ENCODE data around the gene PDK1.
"Not testable (repeated sequence)": the region's sequence is repeated elsewhere in the genome, so short reads cannot be mapped to it uniquely, and the experiment has no call there.

PDK1 gene

DNA sequence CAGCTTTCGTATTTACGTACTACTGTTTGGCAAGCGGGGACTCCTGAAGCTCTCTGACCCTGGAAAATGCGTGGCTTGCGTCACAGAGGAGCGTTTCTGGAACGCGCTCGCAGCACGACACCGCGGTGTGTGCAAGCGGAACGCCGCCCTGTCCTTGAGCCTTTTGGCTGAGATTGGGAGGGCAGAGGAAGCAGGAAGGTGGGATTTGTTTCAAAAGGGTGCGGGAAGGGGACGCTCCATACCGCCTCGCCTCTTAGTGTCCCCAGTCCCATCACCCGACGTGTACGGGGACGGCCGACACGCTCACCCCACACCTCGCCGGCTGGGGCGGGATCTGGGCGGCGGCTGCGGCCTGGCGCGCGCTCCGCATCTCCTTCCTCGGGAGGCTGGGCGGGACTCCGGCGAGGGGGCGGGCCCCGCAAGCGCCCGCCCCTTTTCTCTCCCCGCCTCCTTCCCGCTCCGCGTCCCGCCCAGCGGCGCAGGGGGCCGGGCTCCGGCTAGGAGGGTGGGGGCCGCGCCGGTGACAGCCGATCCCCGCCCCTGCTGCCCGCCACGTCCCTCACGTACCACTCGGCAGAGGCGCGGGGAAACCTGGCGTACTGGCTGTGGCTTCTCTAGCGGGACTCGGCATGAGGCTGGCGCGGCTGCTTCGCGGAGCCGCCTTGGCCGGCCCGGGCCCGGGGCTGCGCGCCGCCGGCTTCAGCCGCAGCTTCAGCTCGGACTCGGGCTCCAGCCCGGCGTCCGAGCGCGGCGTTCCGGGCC lies at the start of gene PDK1:
Gene PDK1 (plus strand): TSS at position 569 of the 762 bp plus-strand sequence. CDS start 61 bp downstream, at position 630.
- peak; percentile 89 for DNase-seq
- in situ Hi-C loops (cut with HindIII; ENCODE audit: low pct_ligation_motif_present, low pct_unique_long_range_greater_than_20kb, low sequenced_read_pairs) = no loop called here

DNA sequence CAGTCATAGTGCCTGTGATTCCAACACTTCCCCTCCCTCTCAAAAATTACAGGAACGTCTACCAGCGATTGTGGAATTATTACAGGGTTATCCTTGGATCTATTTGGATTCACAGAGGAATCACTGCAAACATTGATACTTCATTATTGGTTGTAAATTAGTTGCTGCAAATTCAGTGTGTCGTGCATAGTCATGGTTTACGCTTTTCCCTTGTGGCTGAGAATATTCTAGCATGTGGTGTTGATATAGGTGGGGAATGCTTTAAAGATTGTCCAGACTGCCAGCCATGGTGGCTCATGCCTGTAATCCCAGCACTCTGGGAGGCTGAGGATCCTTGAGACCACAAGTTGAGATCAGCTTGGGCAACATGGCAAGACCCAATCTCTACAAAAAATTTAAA lies 48.7 kb upstream of the PDK1 start:
- in situ Hi-C loops (cut with HindIII; ENCODE audit: low pct_ligation_motif_present, low pct_unique_long_range_greater_than_20kb, low sequenced_read_pairs) = no loop called here
- DNase-seq = no peak

DNA sequence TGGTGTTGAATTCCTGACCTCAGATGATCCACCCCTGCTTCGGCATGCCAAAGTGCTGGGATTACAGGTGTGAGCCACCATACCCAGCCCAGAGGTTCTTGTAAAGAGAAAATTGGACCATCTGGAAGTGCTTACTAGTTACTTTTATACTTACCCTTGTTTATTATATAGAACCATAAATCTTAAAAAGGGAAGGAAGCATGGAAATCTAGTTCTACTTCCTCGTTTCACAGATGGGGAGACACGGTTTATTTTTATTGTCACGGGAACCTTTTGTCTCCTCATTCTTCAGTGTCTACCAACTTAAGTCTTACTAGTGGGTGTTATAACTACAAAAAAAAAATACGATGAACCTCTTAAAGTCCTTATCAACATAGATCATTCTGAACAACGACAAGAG lies 45.8 kb upstream of the PDK1 start:
- in situ Hi-C loops (cut with HindIII; ENCODE audit: low pct_ligation_motif_present, low pct_unique_long_range_greater_than_20kb, low sequenced_read_pairs) = no loop called here
- DNase-seq = no peak

DNA sequence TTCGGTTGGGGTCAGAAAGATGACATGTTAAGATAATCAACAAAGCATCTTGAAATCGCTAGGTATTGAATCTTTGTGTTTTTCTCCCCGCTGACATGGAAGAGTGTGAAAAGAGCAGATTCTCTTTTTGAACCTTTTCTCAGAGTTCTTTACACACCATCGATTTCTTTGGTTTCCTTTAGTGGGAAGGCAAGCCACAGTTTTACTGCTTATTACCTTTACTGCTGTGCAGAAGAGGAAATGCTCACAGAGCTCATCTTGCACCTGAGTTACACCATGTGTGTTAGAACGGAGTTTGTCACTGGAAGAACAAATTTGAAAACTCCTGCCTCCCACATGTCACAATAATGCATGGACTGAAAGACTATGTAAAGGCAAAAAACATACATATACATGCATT lies 45.3 kb upstream of the PDK1 start:
- in situ Hi-C loops (cut with HindIII; ENCODE audit: low pct_ligation_motif_present, low pct_unique_long_range_greater_than_20kb, low sequenced_read_pairs) = no loop called here

DNA sequence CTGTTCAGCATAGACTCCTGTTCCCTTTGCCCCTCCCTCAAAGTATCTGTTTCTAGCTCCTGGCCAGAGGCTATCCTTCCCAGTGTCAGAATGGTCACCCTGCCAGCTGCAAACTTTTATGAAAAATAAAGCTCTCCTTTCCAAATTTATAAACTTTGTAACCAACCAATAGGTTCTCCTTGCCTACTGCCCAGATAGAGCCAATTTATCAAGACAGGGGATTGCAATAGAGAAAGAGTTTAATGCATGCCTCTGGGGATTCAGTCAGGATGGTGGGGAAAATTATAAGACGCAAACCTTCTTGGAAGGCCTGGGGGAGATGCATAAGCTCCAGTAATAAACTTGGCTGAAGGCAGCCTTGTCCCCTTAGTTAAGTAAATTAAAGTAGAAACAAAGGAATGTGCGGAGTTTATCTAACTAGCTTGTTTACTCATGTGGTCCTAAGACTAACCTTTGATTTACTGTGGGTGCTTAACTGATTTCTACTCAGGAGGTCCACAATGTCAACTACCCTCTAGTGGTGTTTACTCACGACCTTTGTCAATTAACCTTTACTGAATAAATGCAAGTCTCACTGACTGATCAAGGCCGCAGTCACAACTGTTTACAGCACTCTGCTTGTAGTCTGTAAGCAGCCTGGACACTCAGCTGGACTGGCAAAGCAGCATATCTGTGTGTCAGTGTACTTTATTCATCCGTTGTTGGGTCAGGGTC lies 42.9 kb upstream of the PDK1 start:
- DNase-seq = no peak
- in situ Hi-C loops (cut with HindIII; ENCODE audit: low pct_ligation_motif_present, low pct_unique_long_range_greater_than_20kb, low sequenced_read_pairs) = no loop called here

More for the DNA sequence above, 45.3 kb upstream of the PDK1 start:
- no peak for DNase-seq

DNA sequence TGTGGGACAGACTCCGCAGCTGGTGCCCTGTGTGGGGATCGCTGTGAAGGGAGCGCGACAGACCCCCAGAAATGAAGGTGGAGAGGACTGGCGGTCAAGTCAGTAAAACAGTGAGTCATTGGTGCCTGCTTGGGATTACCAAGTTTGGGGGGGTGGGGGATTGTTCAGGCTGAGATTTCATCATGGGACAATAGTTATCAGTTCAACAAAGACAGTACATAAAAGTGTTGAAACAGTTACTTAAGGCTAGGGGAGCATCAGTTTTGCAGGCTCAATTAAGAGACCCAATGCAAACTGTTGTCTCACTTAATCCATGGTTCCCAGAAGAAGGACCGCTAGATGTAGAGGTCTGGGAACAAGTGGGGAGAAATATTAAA lies 42.4 kb upstream of the PDK1 start:
- in situ Hi-C loops (cut with HindIII; ENCODE audit: low pct_ligation_motif_present, low pct_unique_long_range_greater_than_20kb, low sequenced_read_pairs) = no loop called here
- DNase-seq = no peak

DNA sequence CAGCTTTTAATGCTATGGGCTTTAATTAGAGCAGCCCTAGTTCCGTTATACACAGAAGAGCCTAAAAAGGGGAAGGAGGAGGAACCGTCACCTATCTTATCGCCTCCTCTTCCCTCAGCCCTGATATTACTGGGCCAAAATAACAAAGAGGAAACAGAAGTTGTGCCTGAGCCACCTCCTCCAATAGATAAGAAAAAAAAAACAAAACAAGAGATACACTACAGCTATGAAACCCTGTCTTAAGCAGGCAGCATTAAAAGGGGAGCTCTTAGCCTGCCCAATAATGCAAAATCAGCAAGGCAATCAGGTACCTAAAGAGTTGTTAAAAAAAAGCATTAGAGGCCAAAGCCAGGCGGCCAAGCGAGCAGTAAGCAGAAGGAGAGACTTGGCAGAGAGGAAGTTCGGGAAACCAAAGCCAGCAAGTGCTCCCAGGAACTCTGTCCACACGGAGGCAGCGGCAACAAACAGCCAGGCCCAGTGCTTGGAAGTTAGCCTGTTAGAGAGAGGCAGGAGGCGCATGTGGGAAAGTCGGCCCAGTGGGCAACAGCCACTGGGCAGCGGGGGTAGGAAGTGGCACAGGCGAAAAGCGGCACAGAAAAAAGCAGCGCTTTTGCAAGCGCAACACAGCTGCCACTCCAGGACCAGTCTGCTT lies 41.8 kb upstream of the PDK1 start:
- in situ Hi-C loops (cut with HindIII; ENCODE audit: low pct_ligation_motif_present, low pct_unique_long_range_greater_than_20kb, low sequenced_read_pairs) = no loop called here
- no peak for DNase-seq

DNA sequence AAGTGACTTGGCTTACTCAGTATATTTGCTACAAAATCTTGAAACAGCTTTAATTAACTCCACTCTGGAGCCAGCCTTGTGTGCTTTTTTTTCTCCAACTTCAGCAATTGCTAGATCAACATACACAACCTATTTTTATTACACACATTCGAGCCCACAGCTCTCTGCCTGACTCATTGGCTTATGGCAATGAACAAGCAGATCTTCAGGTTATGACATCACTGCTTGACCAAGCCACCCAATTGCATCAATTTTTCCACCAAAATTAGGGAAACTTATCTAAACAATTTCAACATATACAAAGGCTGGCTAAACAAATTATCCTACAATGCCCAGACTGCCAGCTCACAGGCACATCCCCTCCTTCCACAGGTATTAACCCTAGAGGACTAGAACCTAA lies 39.6 kb upstream of the PDK1 start:
- in situ Hi-C loops (cut with HindIII; ENCODE audit: low pct_ligation_motif_present, low pct_unique_long_range_greater_than_20kb, low sequenced_read_pairs) = no loop called here
- no peak for DNase-seq

DNA sequence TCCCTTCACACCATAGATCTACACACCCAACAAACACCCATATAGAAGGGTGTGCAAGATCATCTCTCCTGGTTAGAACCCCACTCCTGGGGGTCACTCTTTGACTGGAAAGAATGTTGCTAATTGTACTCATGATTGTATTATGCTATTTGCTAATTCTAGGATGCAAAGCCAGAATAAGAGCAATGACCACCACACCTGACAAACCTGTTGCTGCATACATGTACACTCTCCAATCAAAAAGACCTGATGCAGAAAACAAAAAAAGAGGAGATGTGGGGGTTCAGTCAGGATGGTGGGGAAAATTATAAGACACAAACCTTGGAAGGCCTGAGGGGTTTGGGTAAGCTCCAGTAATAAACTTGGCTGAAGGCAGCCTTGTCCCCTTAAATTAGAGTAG lies 36.9 kb upstream of the PDK1 start:
- DNase-seq = no peak
- in situ Hi-C loops (cut with HindIII; ENCODE audit: low pct_ligation_motif_present, low pct_unique_long_range_greater_than_20kb, low sequenced_read_pairs) = no loop called here

DNA sequence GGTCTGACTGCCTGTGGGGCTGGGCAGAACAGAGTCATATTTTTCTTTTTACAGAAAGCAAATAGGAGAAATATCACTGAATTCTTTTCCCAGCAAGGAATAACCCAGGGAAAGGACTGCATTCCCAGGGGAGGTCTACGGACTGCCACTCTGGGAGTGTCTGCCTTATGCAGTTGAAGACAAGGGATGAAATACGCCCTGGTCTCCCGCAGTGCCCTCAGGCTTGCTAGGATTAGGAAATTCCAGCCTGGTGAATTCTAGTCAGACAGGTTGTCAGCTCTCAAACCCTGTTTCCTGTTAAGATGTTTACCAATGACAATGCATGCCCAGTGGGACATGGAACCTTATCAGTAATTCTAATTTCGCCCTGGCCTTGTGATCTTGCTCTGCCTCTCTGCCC lies 30.3 kb upstream of the PDK1 start:
- in situ Hi-C loops (cut with HindIII; ENCODE audit: low pct_ligation_motif_present, low pct_unique_long_range_greater_than_20kb, low sequenced_read_pairs) = no loop called here
- no peak for DNase-seq

DNA sequence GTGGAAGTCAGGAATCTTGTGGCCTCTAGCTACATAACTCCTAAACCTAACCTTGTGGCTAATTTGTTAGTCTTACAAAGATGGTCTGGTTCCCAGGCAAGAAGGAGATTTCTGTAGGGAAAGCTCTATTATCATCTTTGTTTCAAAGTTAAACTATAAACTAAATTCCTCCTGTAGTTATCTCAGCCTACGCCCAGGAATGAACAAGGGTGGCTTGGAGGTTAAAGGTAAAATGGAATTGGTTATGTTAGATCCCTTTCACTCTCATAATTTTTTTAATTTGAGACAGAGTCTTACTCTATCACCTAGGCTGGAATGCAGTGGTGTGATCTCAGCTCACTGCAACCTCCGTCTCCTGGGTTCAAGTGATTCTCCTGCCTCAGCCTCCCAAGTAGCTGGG lies 24.6 kb upstream of the PDK1 start:
- in situ Hi-C loops (cut with HindIII; ENCODE audit: low pct_ligation_motif_present, low pct_unique_long_range_greater_than_20kb, low sequenced_read_pairs) = no loop called here
- DNase-seq = no peak

DNA sequence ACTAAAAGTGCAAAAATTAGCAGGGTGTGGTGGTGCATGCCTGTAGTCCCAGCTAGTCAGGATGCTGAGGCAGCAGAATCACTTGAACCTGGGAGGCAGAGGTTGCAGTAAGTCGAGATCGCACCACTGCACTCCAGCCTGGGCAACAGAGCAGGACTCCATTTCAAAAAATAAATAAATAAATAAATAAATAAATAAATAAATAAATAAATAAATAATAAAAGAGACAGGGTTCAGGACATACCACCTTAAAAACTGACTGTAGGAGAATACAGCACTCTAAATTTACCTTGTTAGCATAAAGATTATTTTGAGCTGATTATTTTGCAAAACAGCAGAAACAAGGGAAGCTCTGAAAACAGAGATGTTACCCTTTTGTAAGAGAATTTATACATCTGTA lies 23.4 kb upstream of the PDK1 start:
- DNase-seq; in situ Hi-C loops (cut with HindIII; ENCODE audit: low pct_ligation_motif_present, low pct_unique_long_range_greater_than_20kb, low sequenced_read_pairs): not testable (repeated sequence)

DNA sequence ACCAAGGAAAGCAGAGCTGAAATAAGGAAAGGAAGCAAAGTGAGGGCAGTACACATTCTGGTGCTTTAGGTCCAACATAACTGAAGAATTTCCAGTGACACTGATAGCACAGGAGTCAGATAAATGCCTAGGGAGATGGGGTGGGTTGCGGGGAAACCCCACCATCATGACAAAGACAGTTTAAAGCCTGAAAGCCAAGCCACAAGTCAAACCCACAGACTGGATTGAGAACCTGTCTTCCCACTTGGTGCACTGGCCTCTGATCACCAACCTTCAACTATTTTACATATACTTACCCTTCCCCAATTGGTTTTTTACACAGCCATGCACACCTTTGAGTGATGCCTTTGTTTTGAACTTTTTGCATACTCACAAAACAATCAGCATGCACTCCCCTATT lies 22.2 kb upstream of the PDK1 start:
- in situ Hi-C loops (cut with HindIII; ENCODE audit: low pct_ligation_motif_present, low pct_unique_long_range_greater_than_20kb, low sequenced_read_pairs) = no loop called here

DNA sequence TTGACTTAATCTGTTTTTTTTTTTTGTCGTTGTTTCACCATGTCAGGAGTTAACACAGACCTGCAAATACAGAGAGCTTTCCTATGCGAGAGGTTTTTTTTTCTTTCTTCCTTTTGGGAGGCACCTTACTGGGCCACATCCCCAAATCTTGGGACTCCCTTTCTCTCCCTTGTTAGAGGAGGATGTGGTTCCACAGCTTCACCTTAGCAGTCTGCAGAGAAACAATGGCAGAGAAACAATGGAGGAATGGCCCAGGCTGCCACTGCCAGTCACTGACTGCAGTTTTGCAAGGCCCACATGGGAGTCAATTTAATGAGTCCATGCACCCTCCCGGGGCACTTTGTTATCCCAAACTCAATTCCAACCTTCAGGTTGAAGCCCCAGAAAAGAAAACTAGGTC lies 20.8 kb upstream of the PDK1 start:
- in situ Hi-C loops (cut with HindIII; ENCODE audit: low pct_ligation_motif_present, low pct_unique_long_range_greater_than_20kb, low sequenced_read_pairs) = no loop called here
- DNase-seq = no peak

More for the DNA sequence above, 22.2 kb upstream of the PDK1 start:
- DNase-seq = no peak

DNA sequence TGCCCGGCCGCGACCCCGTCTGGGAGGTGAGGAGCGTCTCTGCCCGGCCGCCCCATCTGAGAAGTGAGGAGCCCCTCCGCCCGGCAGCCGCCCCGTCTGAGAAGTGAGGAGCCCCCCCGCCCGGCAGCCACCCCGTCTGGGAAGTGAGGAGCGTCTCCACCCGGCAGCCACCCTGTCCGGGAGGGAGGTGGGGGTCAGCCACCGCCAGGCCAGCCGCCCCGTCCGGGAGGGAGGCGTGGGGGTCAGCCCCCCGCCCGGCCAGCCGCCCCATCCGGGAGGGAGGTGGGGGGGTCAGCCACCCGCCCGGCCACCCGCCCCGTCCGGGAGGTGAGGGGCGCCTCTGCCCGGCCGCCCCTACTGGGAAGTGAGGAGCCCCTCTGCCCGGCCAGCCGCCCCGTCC lies 18.0 kb upstream of the PDK1 start:
- DNase-seq; in situ Hi-C loops (cut with HindIII; ENCODE audit: low pct_ligation_motif_present, low pct_unique_long_range_greater_than_20kb, low sequenced_read_pairs): not testable (repeated sequence)

DNA sequence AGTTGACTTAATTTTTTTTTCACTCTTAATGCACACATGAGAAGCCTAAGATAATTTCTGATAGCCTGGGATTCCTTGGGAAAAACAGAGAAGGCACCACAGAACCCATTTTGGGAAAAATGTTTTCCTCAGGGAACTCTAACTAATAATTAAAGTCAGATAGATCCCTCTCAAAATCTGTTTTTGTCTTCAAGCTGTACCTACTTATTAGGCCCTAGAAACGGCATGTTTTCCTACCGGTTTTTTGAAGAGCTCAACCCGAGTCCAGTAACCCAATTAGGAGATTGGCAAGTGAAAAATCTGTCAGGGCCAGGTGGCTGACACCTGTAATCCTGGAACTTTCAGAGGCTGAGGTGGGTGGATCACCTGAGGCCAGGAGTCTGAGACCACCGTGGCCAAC lies 16.1 kb upstream of the PDK1 start:
- no peak for DNase-seq
- in situ Hi-C loops (cut with HindIII; ENCODE audit: low pct_ligation_motif_present, low pct_unique_long_range_greater_than_20kb, low sequenced_read_pairs) = no loop called here

DNA sequence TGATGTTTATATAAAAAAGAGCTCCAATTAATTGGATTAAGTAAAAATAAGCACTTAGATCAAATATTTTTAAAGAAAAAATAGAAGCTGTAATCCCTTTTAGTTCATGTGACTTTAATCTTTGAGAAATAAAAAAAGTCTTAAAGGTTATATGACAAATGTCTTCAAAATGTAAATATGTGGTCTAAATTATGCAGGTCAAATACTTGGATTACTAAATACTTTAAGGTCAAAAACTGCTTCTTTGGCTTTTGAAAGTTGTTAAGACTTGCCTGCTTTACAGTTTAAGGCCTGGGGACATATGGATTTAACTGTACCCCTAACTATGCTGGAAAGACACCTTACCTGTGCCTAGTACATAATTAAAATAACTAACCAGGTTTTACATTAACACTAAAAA lies 15.5 kb upstream of the PDK1 start:
- DNase-seq = no peak
- in situ Hi-C loops (cut with HindIII; ENCODE audit: low pct_ligation_motif_present, low pct_unique_long_range_greater_than_20kb, low sequenced_read_pairs) = no loop called here

DNA sequence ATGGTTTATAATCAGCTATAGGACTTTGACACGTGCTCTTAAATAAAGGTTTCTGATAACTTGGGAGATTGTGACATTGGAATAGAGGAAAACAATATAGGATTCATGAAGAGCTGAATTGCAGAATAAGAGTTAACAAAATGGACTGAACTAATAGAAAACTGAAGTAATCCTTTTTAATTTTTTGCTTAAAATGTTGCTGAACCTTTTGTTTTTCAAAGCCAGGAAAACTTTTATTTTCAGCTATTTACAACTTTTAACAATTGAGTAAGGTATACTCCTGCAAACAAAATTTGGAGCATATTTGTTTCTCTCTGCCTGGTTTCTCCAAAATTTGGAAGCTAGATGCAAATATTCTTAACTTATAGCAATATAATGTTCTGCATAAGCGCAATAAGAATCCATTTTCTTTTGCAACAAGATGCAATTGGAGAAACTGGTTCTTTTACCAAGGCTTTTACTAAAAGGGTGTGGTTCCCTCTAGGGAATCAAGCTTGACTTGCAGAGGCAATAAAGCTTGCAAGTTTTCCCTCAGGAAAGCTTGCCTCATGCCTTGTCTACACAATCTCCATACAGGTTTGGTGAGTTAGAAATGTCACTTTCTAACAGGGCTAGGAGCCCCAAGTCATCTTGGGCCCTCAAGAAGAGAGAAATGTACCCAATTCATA lies 10.3 kb upstream of the PDK1 start:
- in situ Hi-C loops (cut with HindIII; ENCODE audit: low pct_ligation_motif_present, low pct_unique_long_range_greater_than_20kb, low sequenced_read_pairs) = no loop called here
- no peak for DNase-seq

DNA sequence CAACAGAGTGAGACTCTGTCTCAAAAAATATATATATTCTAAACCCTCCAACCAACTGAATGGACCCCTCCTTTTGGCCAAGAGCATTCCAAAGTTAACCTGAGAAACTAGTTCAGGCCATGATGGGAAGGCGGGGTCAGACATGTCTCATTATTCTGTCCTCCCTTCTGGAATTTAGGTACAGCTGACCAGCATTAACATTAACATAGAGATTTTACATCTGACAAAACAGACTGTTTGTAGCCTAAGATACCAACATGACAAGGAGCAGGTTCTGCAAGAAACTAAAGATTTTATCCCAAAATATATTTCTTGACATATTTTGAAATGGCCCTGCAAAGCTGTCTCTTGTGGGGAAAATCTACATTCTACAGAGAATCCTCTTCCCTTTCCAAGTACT lies 6.8 kb upstream of the PDK1 start:
- in situ Hi-C loops (cut with HindIII; ENCODE audit: low pct_ligation_motif_present, low pct_unique_long_range_greater_than_20kb, low sequenced_read_pairs) = no loop called here
- no peak for DNase-seq

Data from ACHN (cell line).